SK-N-SH treated with all-trans-retinoic acid at 6 μM for 48 hours (cell line): Measurements from ENCODE around the gene PTPDC1.
A peak's percentile ranks its signal among the peaks of the same experiment; 100 is the strongest.
"Not testable (repeated sequence)": the region's sequence is repeated elsewhere in the genome, so short reads cannot be mapped to it uniquely, and the experiment has no call there.

Experiments
- ATAC-seq: fragments of 200-7000 bp; cut with Tn5 transposase; 3 replicates; pipeline ENCODE4 v1.9.1; 2020; ENCODE audit warnings: mild to moderate bottlenecking, moderate library complexity
- ARNTL ChIP-seq: fragments of 450-650 bp; formaldehyde crosslinking; IDR thresholded peaks from 2 replicates; pipeline ENCODE4 v1.5.0; 2020; ENCODE audit warnings: low read depth, mild to moderate bottlenecking, moderate library complexity, borderline replicate concordance
- CREB5 ChIP-seq: fragments of 250-450 bp; sonication (Bioruptor Pico); IDR thresholded peaks from 2 replicates; pipeline ENCODE4 v1.5.1; 2020; ENCODE audit warnings: low read depth, mild to moderate bottlenecking, moderate library complexity
- CSRNP3 ChIP-seq: fragments of 250-450 bp; sonication (Bioruptor Pico); IDR thresholded peaks from 2 replicates; pipeline ENCODE4 v1.5.1; 2021; ENCODE audit warnings: mild to moderate bottlenecking, moderate library complexity
- ISL1 ChIP-seq: fragments of 250-450 bp; sonication (Bioruptor Pico); IDR thresholded peaks from 2 replicates; pipeline ENCODE4 v2.1.2; 2022; ENCODE audit warnings: mild to moderate bottlenecking, moderate library complexity
- PPARA ChIP-seq: fragments of 250-450 bp; sonication (Bioruptor Pico); IDR thresholded peaks from 2 replicates; pipeline ENCODE4 v1.5.0; 2020; ENCODE audit warnings: mild to moderate bottlenecking, borderline replicate concordance
- RARB ChIP-seq: fragments of 250-450 bp; sonication (Bioruptor Pico); IDR thresholded peaks from 2 replicates; pipeline ENCODE4 v1.8.0; 2021; ENCODE audit warnings: mild to moderate bottlenecking, moderate library complexity
- TCF4 ChIP-seq: fragments of 250-450 bp; sonication (Bioruptor Pico); IDR thresholded peaks from 2 replicates; pipeline ENCODE4 v1.8.0; 2021; ENCODE audit warnings: mild to moderate bottlenecking, moderate library complexity, borderline replicate concordance
- TOX ChIP-seq: fragments of 250-450 bp; sonication (Bioruptor Pico); IDR thresholded peaks from 2 replicates; pipeline ENCODE4 v1.8.0; 2021; ENCODE audit warnings: mild to moderate bottlenecking, moderate library complexity, borderline replicate concordance
- TSHZ2 ChIP-seq: fragments of 250-450 bp; sonication (Bioruptor Pico); IDR thresholded peaks from 2 replicates; pipeline ENCODE4 v1.5.0; 2020; ENCODE audit warnings: mild to moderate bottlenecking, moderate library complexity
- ZC3H10 ChIP-seq: fragments of 250-450 bp; sonication (Bioruptor Pico); IDR thresholded peaks from 2 replicates; pipeline ENCODE4 v1.5.1; 2021; ENCODE audit warnings: mild to moderate bottlenecking, moderate library complexity
- ZNF8 ChIP-seq: fragments of 450-650 bp; formaldehyde crosslinking; IDR thresholded peaks from 2 replicates; pipeline ENCODE4 v1.5.0; 2020; ENCODE audit warnings: mild to moderate bottlenecking, moderate library complexity

The PTPDC1 gene

GRCh38 chr9:94083384-94083783 lies 880 bp upstream of the PTPDC1 start:
- ATAC-seq = no peak
- TF ChIP-seq PPARA (CRISPR knock-in tag) (no peak), ARNTL (CRISPR knock-in tag) (no peak), RARB (CRISPR knock-in tag) (no peak)
- TF ChIP-seq, all 23 proteins: peak for 0

GRCh38 chr9:94085062-94085639 lies 887 bp downstream of the PTPDC1 start:
- TF ChIP-seq ISL1 (no peak), PPARA (CRISPR knock-in tag) (no peak)
- peak; percentile 45 for ATAC-seq

- TF ChIP-seq TOX = peak; percentile 58; the same call in 1 of the 2 replicates
- TF ChIP-seq TSHZ2 (CRISPR knock-in tag) = peak; percentile 60; the same call in 1 of the 2 replicates
- TF ChIP-seq CSRNP3 = 0 out of 2 replicates have a peak, but pooled peaks have one; percentile 55
- 0 out of 2 replicates have a peak, but pooled peaks have one; percentile 57 for TF ChIP-seq CREB5 (CRISPR knock-in tag)
- no peak for TF ChIP-seq ARNTL (CRISPR knock-in tag)
- peak; percentile 99 for TF ChIP-seq ISL1
- TF ChIP-seq PPARA (CRISPR knock-in tag) = no peak
- TF ChIP-seq ZC3H10 (CRISPR knock-in tag) = peak; percentile 71
- no peak for TF ChIP-seq RARB (CRISPR knock-in tag)
- TF ChIP-seq TCF4 (CRISPR knock-in tag) = peak; percentile 71
- peak; percentile 88 for ATAC-seq
These were observed 2.5 kb downstream of the PTPDC1 start for GRCh38 chr9:94086486-94087345.

- ATAC-seq = not testable (repeated sequence)
These were observed 10.2 kb downstream of the PTPDC1 start for GRCh38 chr9:94094219-94095145.

- ATAC-seq = peak; percentile 64
- no peak for TF ChIP-seq ZNF8 (CRISPR knock-in tag)
These were observed 12.7 kb downstream of the PTPDC1 start for GRCh38 chr9:94096819-94097577.

- TF ChIP-seq ZC3H10 (CRISPR knock-in tag) = no peak
- TF ChIP-seq ISL1 = peak; percentile 49
- TF ChIP-seq, all 23 proteins: peak for 1
- ATAC-seq = peak; percentile 97
These were observed 13.6 kb downstream of the PTPDC1 start for GRCh38 chr9:94097788-94098414.
